Left lobe of liver (tissue), 2 donors: ENCODE results near the gene ARX. TPM values are rescaled to one million over a fixed set of nuclear protein-coding genes. Genes with fewer than 3 reads are reported as not detected.

Source experiments
- ATAC-seq: fragments of 200-7000 bp; cut with Tn5 transposase; one replicate; pipeline ENCODE4 v1.9.1; 2020; ENCODE audit warnings: mild to moderate bottlenecking, moderate library complexity
- DNase-seq: peaks from one replicate; pipeline ENCODE4 v3.0.0-alpha.2; 2020; ENCODE audit warnings: low spot score
- total RNA-seq: library from RNA; stranded (reverse); gene quantifications from one replicate; pipeline ENCODE4 v1.2.1, GENCODE V29; 2021
- donor health status: DM: no; HTN: no; CAD: no; lungs with moderate emphysema.
- donor health status: DM: no; HTN: yes; CAD: no.

Gene ARX
- total RNA-seq, 1 donor from 2014 or later = not detected

- DNase-seq (no peak), ATAC-seq (no peak)
Measured at GRCh38 chrX:25016938-25017598, 1.3 kb upstream of the ARX start.

- DNase-seq (no peak), ATAC-seq (no peak)
Measured at GRCh38 chrX:25016361-25016671, 551 bp upstream of the ARX start.

- no peak for ATAC-seq
- no peak for DNase-seq
Measured at GRCh38 chrX:25014366-25014838, 1.4 kb downstream of the ARX start.

GRCh38 chrX:25013632-25014365 is 2.0 kb downstream of the ARX start:
- DNase-seq (no peak), ATAC-seq (no peak)

GRCh38 chrX:25012793-25013631 is 2.8 kb downstream of the ARX start:
- DNase-seq = no peak

GRCh38 chrX:25012433-25012735 is 3.4 kb downstream of the ARX start:
- DNase-seq = no peak
- no peak for ATAC-seq

More at GRCh38 chrX:25012793-25013631, 2.8 kb downstream of the ARX start:
- peak; percentile 33 for ATAC-seq

- DNase-seq = no peak
Measured at GRCh38 chrX:25011589-25012432, 4.0 kb downstream of the ARX start.

GRCh38 chrX:25010784-25011588 is 4.8 kb downstream of the ARX start:
- DNase-seq = no peak
- ATAC-seq = no peak

More at GRCh38 chrX:25011589-25012432, 4.0 kb downstream of the ARX start:
- ATAC-seq = no peak

GRCh38 chrX:25009407-25009806 is 6.4 kb downstream of the ARX start:
- ATAC-seq (no peak), DNase-seq (no peak)

GRCh38 chrX:25007059-25008053 is 8.4 kb downstream of the ARX start:
- no peak for DNase-seq
- ATAC-seq = peak; percentile 33

GRCh38 chrX:25006586-25007058 is 9.1 kb downstream of the ARX start:
- DNase-seq = no peak
- no peak for ATAC-seq

GRCh38 chrX:25005382-25006185 is 10.2 kb downstream of the ARX start:
- peak; percentile 55 for ATAC-seq
- no peak for DNase-seq

- DNase-seq (no peak), ATAC-seq (no peak)
Measured at GRCh38 chrX:25005034-25005381, 10.8 kb downstream of the ARX start.

- ATAC-seq (peak; percentile 19), DNase-seq (no peak)
Measured at GRCh38 chrX:25004485-25005032, 11.2 kb downstream of the ARX start.

GRCh38 chrX:25004040-25004439 is 11.7 kb downstream of the ARX start:
- no peak for DNase-seq
- ATAC-seq = no peak

GRCh38 chrX:25003066-25003849 is 12.5 kb downstream of the ARX start:
- DNase-seq = no peak
- ATAC-seq = no peak

GRCh38 chrX:25002661-25003020 is 13.1 kb downstream of the ARX start:
- DNase-seq = no peak
- no peak for ATAC-seq
